MCF 10A (cell line): ENCODE measurements around the gene PDCD6IP. TPM values are rescaled to one million over a fixed set of nuclear protein-coding genes. Genes with fewer than 3 reads are reported as not detected.

Experiments
- BruUV-seq: library from RNA; stranded (reverse); fragments of 400-500 nt; replicated peaks from 2 replicates; lab custom pipeline; 2021; lab: Mats Ljungman, UMichigan
- CTCF ChIA-PET: fragments of 300-600 bp; sonication (Branson Sonifier 250); formaldehyde crosslinking; extraction: SDS; loops from one replicate; lab custom pipeline; 2021; ENCODE audit warnings: antibody characterized with exemption, inconsistent platforms; lab: Yijun Ruan, JAX
- POLR2A ChIA-PET: fragments of 300-600, 350-650 bp; sonication (Branson Sonifier 250); formaldehyde crosslinking; extraction: SDS; loops from one replicate; lab custom pipeline; 2020; ENCODE audit warnings: antibody characterized with exemption, inconsistent platforms; lab: Yijun Ruan, JAX
- DNase-seq: peaks from one replicate; pipeline ENCODE4 v3.0.0-alpha.2; 2018; ENCODE audit not compliant: unreplicated experiment
- H3K27ac Mint-ChIP-seq: one replicate; pipeline ENCODE4 v1.8.0; 2022; ENCODE audit warnings: mild to moderate bottlenecking, low read depth, mixed read lengths; ENCODE audit not compliant: unreplicated experiment
- H3K27me3 Mint-ChIP-seq: one replicate; pipeline ENCODE4 v1.8.0; 2022; ENCODE audit warnings: mixed read lengths; ENCODE audit not compliant: insufficient read depth, unreplicated experiment
- H3K36me3 Mint-ChIP-seq: one replicate; pipeline ENCODE4 v1.8.0; 2022; ENCODE audit warnings: mild to moderate bottlenecking, moderate library complexity, mixed read lengths; ENCODE audit not compliant: insufficient read depth, unreplicated experiment
- H3K4me1 Mint-ChIP-seq: one replicate; pipeline ENCODE4 v1.8.0; 2022; ENCODE audit warnings: mixed read lengths; ENCODE audit not compliant: insufficient read depth, unreplicated experiment
- H3K4me3 Mint-ChIP-seq: one replicate; pipeline ENCODE4 v1.8.0; 2022; ENCODE audit warnings: mild to moderate bottlenecking, moderate library complexity, mixed read lengths; ENCODE audit not compliant: unreplicated experiment
- H3K9me3 Mint-ChIP-seq: one replicate; pipeline ENCODE4 v1.8.0; 2022; ENCODE audit warnings: mixed read lengths; ENCODE audit not compliant: unreplicated experiment
- intact Hi-C: fragments of 100-400 bp; cut with micrococcal nuclease; formaldehyde crosslinking; loops from 2 replicates; pipeline ENCODE4 v1.14.1; 2022
- total RNA-seq: library from RNA; stranded (reverse); gene quantifications from 2 replicates; pipeline ENCODE4 v1.2.3, GENCODE V29; 2022
- TF ChIP-seq, protein P1 (sequence below): fragments of 200-600 bp; IDR thresholded peaks from one replicate; pipeline ENCODE4 v1.8.0; 2022; ENCODE audit warnings: antibody characterized with exemption, mild to moderate bottlenecking; ENCODE audit not compliant: unreplicated experiment

Gene PDCD6IP
- total RNA-seq, 1 experiment from 2014 or later, result 286 TPM

DNA sequence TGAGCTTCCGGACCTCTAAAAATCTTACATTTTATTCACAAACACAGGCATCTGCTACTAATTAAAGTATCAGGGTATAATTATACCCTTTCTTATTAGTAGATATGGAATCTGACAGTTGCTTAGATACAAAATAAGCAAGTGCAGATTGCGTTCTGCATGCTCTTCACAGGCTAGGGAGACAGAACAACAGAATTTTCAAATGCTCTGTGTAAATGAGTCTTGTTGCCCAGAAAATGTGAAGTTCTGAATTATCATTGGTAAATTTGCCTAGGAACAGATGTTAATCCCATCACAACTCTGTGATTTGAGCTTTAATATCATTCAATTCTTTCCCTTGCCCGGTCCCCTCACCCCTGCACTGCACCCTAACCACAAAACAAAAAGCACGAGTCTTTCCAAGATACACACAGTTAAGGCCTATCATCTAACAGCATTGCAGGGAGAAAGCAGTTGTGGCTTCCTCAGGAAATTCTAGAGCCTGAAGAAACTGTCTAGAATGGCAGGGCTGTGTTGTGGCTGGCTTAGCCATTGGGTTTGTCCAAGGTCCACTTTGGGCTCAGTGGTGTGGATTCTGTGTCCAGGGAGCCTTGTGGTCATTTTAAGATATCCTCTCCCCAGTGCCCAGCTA lies 119.8 kb downstream of the PDCD6IP start:
- peaks cover 6% of the 10 kb centered on the region for H3K4me1 Mint-ChIP-seq
- no peaks in the 10 kb centered on the region for H3K36me3 Mint-ChIP-seq
- H3K9me3 Mint-ChIP-seq, result no peaks in the 10 kb centered on the region
- DNase-seq, result no peak
- POLR2A ChIA-PET, result no interaction called here
- H3K27ac Mint-ChIP-seq, result no peak overlapping the region
- no peak overlapping the region for H3K4me3 Mint-ChIP-seq
- CTCF ChIA-PET, result no interaction called here
- TF ChIP-seq, protein P1, sequence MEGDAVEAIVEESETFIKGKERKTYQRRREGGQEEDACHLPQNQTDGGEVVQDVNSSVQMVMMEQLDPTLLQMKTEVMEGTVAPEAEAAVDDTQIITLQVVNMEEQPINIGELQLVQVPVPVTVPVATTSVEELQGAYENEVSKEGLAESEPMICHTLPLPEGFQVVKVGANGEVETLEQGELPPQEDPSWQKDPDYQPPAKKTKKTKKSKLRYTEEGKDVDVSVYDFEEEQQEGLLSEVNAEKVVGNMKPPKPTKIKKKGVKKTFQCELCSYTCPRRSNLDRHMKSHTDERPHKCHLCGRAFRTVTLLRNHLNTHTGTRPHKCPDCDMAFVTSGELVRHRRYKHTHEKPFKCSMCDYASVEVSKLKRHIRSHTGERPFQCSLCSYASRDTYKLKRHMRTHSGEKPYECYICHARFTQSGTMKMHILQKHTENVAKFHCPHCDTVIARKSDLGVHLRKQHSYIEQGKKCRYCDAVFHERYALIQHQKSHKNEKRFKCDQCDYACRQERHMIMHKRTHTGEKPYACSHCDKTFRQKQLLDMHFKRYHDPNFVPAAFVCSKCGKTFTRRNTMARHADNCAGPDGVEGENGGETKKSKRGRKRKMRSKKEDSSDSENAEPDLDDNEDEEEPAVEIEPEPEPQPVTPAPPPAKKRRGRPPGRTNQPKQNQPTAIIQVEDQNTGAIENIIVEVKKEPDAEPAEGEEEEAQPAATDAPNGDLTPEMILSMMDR, result no peak
- intact Hi-C loops, result no loop called here
- no TSS peak for BruUV-seq
- H3K27me3 Mint-ChIP-seq, result no peaks in the 10 kb centered on the region

Other genes starting within 250 kb of the PDCD6IP start
- gene CLASP2, start 80.4 kb upstream of the PDCD6IP start, total RNA-seq, result 57.2 and 58.9 TPM in 2 replicates